ENCODE measurements around the gene GULP1. TPM values are rescaled to one million over a fixed set of nuclear protein-coding genes. Genes with fewer than 3 reads are reported as not detected.

The GULP1 gene
- total and polyA plus RNA-seq, 2 of the 13 experiments (the other 11 are each of a cell fraction or from before 2014, with no cell fraction given) = 0.15 TPM; not detected in 1

DNA sequence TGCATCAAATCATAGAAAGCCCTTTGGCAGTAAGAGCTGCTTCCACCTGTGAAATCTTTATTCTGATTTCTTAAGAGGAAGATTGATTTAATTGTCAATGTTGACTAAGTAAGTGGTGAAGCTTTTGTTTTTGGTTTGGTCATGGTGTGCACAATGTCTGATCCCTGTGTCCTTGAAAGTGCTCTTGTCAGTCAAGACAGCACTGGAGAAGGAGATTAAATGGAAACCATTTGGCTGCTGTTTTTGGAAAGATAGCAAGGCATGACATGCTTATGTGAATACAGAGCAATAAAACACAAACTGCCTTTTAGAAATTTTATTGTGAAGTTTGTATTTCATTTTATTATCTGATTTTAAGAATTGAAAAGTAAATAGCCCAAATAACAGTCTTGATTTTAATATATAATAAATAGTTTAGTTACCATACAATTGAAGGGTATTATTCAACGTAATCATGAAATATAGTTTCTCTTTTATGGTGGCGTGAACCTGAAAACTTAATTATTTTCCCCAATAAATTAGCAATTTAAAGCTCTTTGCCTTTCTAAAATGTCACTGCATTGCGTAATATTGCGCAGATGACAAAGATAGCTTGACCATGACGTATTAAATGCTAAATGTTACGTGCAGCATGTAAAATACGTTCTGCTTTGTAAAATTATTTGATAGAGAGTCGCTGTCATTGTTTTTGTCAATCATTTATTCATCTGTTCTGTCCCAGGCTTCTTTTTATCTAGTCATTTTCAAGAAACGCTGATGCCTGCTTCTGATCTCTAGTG lies 69.0 kb downstream of the GULP1 start (continued):
- TF ChIP-seq ZNF703 (CRISPR knock-in tag; IDR thresholded peaks at IDR 0.05; ENCODE audit: borderline replicate concordance) (no peak), ZNF576 (CRISPR knock-in tag; IDR thresholded peaks at IDR 0.05) (no peak), PHF21A (CRISPR knock-in tag; IDR thresholded peaks at IDR 0.05) (no peak), CREBL2 (CRISPR knock-in tag; IDR thresholded peaks at IDR 0.05; ENCODE audit: borderline replicate concordance) (no peak), MXI1 (IDR thresholded peaks at IDR 0.05; ENCODE audit: borderline replicate concordance, low read depth, low read length) (no peak), CEBPB (IDR thresholded peaks at IDR 0.05; ENCODE audit: borderline replicate concordance, low read depth, low read length) (peak; percentile 83), TBL1XR1 (IDR thresholded peaks at IDR 0.05; ENCODE audit: borderline replicate concordance, low read length, partially characterized antibody) (no peak), SMC3 (IDR thresholded peaks at IDR 0.05; ENCODE audit: low read length) (no peak), CREB1 (IDR thresholded peaks at IDR 0.05) (peak; percentile 69), CREB1 (CRISPR knock-in tag; IDR thresholded peaks at IDR 0.05) (no peak)

GRCh38 chr2:188364033-188364630 lies 72.5 kb downstream of the GULP1 start:
- no peak overlapping the region for H3K4me2 ChIP-seq (ENCODE audit: low read depth, low read length)
- FAIRE-seq (no peak), DNase-seq (ENCODE audit: low spot score) (no peak), ATAC-seq (no peak)
- WGBS (ENCODE audit: low lambda C conversion rate) = under 1% methylated on average over 4 of the region's 4 CpGs
- no peak overlapping the region for H3K4me3 ChIP-seq (replicated peaks in 1 of 3; ENCODE audit: insufficient read depth in 1 of 3, low read depth in 2 of 3, low read length in 3 of 3)
- CTCF ChIA-PET (ENCODE audit: low intra/inter-chr PET ratio, low total read pairs) = no interaction called here
- intact Hi-C loops (cut with micrococcal nuclease; ENCODE audit: unreplicated experiment) (no loop called here), in situ Hi-C loops (cut with HindIII; ENCODE audit: extremely low pct_ligation_motif_present, low pct_unique_long_range_greater_than_20kb) (no loop called here)
- H3K27ac ChIP-seq (ENCODE audit: extremely low read length, insufficient read depth, low read length) = no peak overlapping the region
- POLR2A ChIA-PET = no interaction called here
- H3K9me3 ChIP-seq (ENCODE audit: low read length) = no peaks in the 10 kb centered on the region
- BruUV-seq (replicated peaks) = no TSS peak
- H3K79me2 ChIP-seq (ENCODE audit: insufficient read depth, low read length) = no peaks in the 10 kb centered on the region
- H4K20me1 ChIP-seq (ENCODE audit: insufficient read depth, low read length) = no peaks in the 10 kb centered on the region
- no peak overlapping the region for H3K9ac ChIP-seq (ENCODE audit: insufficient read depth, low read depth, low read length)
- no peak overlapping the region for H2AFZ ChIP-seq (ENCODE audit: low read length)
- H3K27me3 ChIP-seq (ENCODE audit: control insufficient read depth in 1 of 2, insufficient read depth in 2 of 2, low read length in 2 of 2) = no peaks in the 10 kb centered on the region
- no peaks in the 10 kb centered on the region for H3K36me3 ChIP-seq (replicated peaks in 1 of 2; ENCODE audit: control insufficient read depth in 1 of 2, insufficient read depth in 2 of 2, low read length in 2 of 2)
- no peaks in the 10 kb centered on the region for H3K4me1 ChIP-seq (ENCODE audit: insufficient read depth, low read length)
- no peak for TF ChIP-seq KDM6A (CRISPR knock-in tag; IDR thresholded peaks at IDR 0.05; ENCODE audit: low read depth)
- TF ChIP-seq MAZ (IDR thresholded peaks at IDR 0.05; ENCODE audit: borderline replicate concordance, low read depth, low read length) = no peak
- TF ChIP-seq MAZ (CRISPR knock-in tag; IDR thresholded peaks at IDR 0.05; ENCODE audit: low read depth) = no peak
- TF ChIP-seq SOX13 (IDR thresholded peaks at IDR 0.05) = no peak
- no peak for TF ChIP-seq SOX13 (CRISPR knock-in tag; conservative IDR thresholded peaks at IDR 0.05 in 1 of 2, IDR thresholded peaks at IDR 0.05 in 1 of 2)
- no peak for TF ChIP-seq ZSCAN5A (CRISPR knock-in tag; IDR thresholded peaks at IDR 0.05; ENCODE audit: borderline replicate concordance)
- TF ChIP-seq ZNF225 (CRISPR knock-in tag; IDR thresholded peaks at IDR 0.05) = no peak
- no peak for TF ChIP-seq ZNF569 (CRISPR knock-in tag; IDR thresholded peaks at IDR 0.05; ENCODE audit: borderline replicate concordance)
- no peak for TF ChIP-seq ZNF333 (CRISPR knock-in tag; IDR thresholded peaks at IDR 0.05; ENCODE audit: borderline replicate concordance)
- TF ChIP-seq PREB (CRISPR knock-in tag; IDR thresholded peaks at IDR 0.05) = no peak
- no peak for TF ChIP-seq REL (CRISPR knock-in tag; conservative IDR thresholded peaks at IDR 0.05)

Data from HepG2 (cell line).